Hepatic stellate cell (primary cell): Measurements from ENCODE around the gene ATRN.
"Not testable (repeated sequence)": the region's sequence is repeated elsewhere in the genome, so short reads cannot be mapped to it uniquely, and the experiment has no call there.

Experiments
- DNase-seq: peaks from one replicate; pipeline ENCODE4 v3.0.0; 2011; ENCODE audit warnings: low spot score

The ATRN gene

DNA sequence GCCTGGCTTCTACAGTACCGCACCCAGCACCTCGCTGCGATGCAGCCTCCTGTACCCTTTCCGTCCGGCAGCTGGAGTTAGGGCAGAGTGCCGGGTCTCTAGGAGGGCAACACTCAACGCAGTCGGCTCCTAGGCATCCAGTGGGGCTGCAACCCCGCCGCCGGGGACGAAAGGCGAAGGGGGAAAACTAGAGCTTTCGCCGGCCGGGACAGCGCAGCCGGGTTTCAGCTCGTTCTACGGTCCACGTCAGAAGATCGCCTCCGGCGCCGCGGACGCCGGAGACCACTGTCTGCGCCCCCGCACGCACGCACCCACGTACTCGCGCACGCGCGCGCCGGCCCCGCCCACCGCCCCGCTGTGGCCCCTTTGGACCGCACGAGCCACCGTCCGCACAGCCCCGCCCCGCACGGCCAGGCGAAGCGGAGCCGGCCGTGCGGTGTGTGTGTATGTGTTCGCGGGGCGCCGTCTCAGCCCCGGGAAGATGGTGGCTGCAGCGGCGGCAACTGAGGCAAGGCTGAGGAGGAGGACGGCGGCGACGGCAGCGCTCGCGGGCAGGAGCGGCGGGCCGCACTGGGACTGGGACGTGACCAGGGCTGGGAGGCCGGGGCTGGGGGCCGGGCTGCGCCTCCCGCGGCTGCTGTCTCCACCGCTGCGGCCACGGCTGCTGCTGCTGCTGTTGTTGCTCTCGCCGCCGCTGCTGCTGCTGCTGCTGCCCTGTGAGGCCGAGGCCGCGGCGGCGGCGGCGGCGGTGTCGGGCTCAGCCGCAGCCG, at the start of gene ATRN:
TSS of gene ATRN (plus strand) at position 392 of the 770 bp plus-strand sequence. CDS start at position 482, 90 bp downstream.
- DNase-seq = peak; percentile 92

DNA sequence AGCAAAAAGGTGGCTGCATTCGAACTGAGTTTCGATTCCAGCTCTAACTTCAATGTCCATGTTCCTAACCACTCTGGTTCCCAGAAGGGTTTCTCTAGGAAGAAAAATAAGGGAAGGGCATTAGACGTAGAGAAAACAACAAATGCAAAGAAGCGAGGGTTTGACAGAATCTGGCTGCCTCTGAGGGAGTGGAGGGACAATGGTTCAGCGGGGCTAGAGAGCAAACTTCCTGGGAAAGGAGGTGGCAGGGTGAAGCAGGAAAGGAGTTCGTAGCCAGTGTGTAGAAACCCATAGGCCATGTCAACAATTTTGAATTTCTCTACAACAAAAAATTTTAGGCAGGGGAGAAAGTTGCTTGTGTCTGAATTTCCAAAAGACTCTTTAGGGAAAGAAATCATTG, 48.8 kb upstream of the ATRN start:
- DNase-seq = no peak

DNA sequence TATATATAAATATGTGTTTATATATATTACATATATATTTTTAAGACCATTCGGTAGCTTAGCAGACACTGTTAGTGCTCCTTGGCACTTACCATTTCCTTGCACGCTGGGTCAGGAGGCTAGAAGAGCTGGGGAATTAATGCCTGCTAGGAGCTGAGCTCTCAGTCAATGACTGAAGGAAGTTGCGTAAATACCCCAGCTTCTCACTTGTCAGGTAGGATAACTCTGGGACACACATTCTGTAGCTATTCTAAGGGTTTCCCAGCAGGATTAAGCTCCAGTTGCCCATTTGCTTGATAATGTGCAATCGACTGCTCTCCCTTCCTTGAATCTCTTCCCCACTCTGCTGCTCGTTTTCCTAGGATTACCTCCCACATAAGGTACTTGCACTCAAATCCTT, 47.7 kb upstream of the ATRN start:
- DNase-seq = no peak

DNA sequence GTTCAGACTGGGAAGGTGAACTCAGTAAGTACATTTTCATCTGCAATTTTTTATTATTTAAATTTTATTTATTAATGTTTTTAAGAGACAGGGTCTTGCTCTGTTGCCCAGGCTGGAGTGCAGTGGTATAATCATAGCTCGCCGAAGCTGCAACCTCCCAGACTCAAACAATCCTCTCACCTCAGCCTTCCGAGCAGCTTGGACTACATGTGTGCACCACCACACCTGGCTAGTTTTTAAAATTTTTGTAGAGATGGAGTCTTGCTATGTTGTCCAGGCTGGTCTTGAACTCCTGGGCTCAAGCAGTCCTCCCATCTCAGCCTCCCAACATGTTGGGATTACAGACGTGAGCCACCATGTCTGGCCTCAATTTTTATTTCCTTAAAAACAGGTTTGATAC, 44.1 kb upstream of the ATRN start:
- not testable (repeated sequence) for DNase-seq

DNA sequence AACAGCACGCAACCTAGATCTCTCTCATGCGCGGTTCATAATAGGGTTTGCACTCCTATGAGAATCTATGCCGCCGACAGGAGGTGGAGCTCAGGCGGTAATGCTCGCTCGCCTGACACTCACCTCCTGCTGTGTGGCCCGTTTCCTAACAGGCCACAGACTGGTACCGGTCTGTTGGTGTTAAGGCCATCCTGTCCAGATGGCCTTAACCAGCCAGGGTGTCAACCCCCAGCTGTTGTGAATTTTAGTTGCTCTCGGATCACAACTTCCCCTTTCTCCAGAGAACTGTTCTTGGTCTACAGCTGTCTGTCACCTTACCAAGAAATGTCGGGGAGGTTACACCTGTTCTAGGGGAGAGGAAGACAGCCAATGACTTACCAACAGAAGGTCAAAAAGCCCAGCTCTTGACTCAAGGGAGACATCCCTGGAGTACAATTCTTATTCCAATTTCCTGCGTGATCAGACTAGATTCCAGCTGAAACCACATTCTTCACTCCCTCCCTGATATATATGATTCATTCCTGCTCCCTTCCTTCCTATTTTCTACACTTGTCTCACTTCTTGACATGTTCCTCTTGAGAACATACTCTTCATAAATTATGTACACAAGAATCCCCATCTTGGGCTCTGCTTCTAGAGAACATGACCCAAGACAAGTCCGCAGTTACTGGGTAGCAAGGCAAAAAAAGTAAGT, 40.3 kb upstream of the ATRN start:
- no peak for DNase-seq

DNA sequence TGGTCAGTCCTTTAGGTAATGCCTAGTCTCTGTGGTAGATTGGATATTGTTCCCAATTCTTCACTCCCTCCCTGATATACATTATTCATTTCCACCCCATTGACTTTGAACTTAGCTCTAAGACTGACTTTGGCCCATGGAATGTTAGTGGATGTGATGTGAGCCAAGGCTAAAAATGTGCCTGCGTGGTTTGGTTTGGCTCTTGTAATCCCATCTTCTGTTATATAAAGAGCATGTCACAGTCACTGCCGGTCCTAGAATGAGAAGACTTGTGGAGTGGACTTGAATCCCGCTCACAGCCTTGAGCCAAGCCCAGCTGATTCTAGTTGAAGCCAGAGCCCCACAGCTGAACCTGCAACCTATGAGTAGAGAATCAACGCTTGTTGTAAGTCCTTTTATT, 39.7 kb upstream of the ATRN start:
- peak; percentile 13 for DNase-seq

DNA sequence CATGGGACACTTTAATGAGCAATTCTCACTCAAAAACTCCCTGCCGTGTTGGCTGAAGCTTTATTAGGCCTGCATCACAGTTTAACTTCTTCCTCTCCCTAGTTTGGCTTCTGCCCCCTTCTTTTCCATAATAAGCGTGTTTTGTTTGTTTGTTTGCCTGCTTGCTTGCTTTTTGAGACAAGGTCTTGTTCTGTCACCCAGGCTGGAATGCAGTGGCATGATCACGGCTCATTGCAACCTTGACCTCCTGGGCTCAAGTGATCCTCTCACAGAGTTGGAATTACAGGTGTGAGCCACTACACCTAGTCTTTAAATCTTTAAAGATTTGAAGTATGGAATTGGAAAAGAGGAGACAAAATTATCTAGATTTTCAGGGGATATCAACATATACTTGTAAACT, 38.0 kb upstream of the ATRN start:
- DNase-seq = no peak

DNA sequence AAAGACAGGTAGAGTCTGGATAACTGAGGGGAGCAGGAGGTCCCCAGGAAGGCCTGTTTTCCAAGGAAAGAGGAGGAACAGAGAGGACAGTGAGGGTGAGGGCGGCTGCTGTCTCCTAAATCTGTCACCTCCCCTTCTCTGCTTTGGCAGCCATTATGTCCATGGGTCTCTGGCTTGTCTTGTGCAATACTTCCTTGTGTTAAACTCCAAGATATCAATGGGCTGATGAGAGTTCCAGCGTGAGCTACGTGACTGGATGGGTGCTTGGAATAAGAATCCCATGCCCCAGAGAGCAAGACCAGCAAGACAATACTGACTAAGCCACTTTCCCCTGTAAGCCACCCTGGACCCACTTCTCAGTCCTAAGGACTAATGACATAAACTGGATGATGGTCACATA, 37.1 kb upstream of the ATRN start:
- no peak for DNase-seq

DNA sequence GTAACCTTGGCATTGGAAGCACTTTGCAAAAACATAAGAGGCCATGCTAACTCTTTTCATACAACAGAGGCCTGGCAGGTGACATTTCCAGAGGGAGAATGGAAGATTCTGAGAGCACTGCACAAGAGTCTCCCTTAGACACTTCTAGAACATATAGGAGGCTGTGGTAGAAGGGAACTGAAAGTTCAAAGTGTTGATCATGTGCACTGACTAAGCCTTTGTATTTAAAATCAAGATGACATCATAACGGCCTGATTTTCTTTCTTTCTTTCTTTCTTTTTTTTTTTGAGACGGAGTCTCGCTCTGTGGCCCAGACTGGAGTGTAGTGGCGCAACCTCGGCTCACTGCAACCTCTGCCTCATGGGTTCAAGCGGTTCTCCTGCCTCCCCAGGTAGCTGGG, 36.6 kb upstream of the ATRN start:
- DNase-seq = no peak

DNA sequence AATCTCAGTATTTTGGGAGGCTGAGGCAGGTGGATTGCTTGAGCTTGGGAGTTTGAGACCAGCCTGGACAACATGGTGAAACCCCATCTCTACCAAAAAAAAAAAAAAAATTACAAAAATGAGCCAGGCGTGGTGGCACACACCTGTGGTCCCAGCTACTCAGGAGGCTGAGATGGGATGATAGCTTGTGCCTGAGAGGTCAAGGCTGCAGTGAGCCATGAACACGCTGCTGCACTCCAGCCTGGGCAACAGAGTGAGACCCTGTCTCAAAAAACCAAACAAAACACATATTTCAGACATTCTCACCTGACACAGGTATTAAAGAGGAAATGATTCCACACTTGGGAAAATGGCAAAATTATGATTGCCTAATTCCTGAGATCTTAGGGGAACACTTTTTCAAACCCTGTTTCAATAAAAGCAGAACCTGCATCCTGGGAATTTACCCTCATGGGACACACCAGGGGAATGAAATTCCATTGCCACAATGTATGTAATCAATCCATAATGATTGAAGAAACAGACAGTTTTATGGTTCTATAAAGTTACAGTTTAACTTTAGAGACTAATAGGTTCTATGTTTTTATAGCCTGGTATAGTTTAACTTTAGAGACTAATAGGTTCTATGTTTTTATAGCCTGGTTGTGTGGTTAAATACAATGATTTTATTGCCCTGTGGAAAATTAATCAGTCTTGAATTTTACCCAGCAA, 33.8 kb upstream of the ATRN start:
- DNase-seq = no peak

DNA sequence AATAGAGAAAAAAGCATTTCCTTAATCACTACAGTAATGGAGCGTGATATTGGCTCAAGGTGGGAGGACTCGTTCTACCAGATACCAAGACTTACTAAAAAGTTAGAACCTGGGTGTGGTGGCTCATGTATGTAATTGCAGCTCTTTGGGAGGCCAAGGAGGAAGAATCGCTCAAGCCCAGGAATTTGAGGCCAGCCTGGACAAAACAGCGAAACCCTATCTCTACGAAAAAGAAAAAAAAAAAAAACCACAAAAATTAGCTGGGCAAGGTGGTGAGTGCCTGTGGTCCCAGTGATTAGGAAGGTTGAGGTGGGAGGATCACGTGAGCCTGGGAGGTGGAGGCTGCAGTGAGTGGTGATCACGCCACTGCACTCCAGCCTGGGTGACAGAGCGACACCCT, 24.0 kb upstream of the ATRN start:
- DNase-seq = no peak

DNA sequence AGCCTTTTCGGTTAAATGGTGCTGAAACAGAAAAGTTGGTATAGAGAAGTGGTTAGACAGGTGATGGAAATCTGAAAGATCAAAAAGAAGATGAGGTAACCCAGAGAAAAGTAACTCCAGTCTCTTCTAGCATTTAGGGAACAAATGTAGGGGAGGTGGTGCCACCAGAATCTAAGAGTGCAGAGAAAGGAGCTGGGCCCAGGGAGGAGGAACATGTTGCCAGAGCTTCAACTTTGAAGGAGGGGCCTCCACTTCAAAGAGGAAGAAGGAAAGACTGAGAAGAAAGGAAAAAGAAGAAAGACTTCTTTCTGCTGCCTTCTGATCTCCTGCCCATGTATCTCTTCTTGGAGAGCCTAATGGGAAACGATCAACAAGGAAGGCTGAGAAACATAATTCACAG, 23.5 kb upstream of the ATRN start:
- no peak for DNase-seq

DNA sequence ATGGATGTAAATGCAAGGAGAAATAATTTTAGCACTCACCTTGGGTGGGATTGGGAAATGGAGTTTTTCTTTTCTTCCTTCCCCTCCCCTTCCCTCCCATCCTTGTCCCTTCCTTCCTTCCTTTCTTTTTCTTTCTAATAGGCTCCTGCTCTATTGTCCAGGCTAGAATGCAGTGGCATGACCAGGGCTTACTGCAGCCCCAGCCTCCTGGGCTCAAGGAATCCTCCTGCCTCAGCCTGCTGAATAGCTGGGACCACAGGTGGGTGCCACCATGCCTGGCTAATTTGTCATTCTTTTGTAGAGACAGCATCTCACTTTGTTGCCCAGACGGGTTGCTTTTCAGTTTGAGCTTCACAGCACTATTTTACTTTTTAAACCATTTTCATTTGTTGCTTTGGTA, 21.5 kb upstream of the ATRN start:
- no peak for DNase-seq

DNA sequence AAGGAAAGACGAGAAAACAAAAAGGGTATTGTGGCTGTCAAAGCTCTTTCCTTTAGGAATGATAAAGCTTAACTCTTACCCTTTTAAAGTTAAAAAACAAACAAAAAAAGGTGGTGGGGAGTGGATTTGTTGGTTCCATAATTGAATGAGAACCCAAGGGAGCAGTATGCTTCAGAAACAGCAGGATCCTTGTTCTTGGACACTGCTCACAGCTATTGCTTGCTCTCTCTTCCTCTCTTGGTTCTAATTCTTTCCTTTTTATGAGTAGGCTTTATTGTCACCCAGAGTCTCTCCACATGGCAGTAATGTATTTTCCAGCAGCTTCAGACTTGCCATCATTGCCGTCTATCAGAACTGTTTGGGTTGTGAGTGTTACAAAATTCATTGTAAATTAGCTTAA, 18.7 kb upstream of the ATRN start:
- DNase-seq = no peak

DNA sequence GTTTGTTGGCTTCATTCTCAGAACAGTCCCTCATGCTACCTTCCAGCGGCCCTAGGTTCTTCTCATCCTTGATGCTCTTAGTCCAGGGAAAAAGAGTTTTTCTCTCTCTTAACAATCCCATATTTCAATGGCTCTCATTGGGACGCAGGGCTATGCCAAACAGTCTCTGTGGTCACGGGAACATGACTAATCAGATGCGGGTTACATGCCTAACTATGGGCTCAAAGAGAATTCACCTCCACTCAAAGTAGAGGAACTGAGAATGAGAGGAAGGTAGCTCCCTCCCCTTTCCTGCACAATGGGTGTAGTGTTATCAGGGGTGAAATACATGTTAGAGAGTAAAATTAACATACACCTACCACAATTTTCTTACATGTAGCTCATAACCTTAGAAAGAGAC, 18.1 kb upstream of the ATRN start:
- no peak for DNase-seq

DNA sequence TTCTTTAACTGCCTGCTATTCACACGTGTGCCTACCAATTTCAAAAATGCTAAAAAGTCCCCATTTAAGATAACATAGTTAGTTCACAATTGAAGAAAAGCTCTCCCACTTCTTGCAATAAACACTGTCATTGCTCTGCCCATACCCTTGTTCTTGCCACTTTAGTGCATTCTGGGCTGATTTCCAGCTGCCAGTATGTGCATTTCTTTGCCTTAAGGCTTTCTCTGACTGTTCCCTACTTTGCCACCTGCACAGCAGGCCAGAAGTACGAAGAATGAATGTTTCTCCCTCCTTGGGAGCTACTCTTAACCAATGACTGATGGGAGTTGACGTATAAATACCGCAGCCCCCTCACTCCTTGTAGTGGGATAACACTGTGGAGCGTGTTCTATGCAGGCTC, 16.0 kb upstream of the ATRN start:
- DNase-seq = no peak

DNA sequence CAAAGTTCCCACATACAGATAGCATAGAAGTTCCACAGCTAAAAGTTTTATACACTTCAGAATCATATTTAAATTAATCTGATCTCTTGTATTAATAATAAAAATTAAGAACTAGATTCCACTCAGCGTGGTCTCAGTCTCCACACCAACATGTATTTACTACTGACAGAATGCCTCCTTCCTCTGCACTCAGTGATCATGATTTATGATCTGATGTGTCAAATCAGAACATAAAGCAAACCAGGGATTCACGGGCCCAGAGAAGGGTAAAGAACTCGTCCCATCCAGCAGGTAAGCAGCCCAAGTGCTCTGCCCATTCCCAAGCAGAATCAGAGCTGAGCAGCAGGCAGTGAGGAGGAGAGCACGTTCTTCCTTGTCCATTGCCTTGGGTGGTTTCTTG, 14.2 kb upstream of the ATRN start:
- DNase-seq = no peak

DNA sequence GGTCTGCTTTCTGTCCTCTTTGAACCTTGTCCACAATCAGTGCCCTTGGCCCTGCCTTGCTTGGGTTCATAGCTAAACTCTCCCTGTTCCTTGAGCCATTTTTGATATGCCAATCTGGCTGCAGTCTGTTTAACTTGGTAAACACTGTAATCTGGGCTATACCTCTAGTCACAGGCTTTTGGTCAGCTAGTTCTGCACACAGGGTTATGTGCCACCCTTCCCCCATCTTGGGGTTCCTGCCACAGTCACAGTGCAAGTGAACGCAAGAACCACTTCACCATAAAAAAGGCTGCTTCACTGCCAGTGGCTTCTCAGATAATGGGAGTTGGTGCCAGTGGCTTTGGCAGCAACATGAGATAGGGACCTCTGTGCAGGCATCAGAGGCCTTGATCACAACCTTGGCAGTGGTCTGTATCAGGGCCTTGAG, 10.9 kb upstream of the ATRN start:
- no peak for DNase-seq

DNA sequence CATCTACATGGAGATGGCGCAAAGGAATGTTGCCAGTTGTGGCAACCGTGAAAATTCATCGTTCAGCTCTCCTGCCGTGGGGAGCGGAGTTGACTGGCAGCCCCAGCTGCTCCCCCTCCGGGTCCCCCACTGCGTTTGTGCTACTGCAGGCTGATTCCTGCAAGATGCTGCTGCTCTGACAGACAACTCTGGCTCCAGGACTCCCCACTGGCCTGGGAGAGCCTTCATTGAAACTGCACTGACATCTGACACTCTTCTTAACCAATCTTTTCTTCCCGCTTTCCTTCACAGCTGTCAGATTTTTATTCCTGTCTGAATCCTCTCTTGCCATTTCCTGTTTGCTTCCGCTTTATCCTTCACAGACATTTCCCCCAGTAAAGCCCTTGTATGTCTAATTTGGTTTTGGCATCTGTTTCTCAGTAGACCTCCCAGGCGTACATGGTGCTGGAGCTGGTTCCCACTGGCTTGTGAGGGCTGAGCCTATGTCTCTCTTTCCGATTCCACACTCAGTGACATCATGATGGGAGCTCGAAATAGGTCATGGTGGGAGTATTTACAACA, 9.5 kb upstream of the ATRN start:
- no peak for DNase-seq

DNA sequence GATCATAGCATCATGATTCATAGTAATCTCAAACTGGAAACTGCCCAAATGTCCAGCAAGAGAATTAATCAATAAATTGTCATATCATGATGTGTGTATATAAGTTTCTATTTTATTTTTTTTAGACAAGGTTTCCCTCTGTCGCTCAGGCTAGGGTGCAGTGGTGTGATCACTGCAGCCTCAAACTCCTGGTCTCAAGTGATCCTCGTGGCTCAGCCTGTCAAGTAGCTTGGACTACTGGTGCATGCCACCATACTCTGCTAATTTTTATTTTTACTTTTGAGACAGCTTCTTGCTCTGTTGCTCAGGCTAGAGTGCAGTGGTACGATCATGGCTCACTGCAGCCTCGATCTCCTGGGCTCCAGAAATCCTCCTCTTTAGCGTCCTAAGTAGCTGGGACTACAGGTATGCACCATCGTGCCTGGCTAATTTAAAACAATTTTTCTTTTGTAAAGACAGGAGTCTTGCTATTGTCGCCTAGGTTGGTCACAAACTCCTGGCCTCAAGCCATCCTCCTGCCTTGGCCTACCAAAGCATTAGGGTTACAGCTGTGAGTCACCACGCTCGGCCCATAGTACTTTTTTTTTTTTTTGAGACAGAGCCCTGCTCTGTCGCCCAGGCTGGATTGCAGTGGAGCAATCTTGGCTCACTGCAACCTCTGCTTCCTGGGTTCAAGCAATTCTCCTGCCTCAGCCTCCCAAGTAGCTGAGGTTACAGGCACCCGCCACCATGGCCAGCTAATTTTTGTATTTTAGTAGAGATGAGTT, 8.7 kb upstream of the ATRN start:
- DNase-seq = no peak

DNA sequence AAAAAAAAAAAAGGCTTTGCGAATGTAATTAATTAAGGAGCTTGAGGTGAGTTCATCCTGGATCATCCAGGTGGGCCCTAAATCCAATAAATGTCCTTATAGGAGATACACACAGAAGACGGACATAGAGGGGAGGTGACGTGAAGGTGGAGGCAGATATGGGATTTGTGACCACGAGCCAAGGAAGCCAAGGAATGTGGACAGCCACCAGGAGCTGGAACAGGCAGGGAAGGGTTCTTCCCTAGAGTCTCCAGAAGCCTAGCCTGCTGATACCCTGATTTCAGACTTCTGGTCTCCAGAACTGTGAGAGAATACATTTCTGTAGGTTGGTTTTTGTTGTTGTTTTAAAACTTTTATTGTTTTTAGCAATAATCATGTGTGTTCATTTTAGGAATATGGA, 6.7 kb upstream of the ATRN start:
- no peak for DNase-seq

DNA sequence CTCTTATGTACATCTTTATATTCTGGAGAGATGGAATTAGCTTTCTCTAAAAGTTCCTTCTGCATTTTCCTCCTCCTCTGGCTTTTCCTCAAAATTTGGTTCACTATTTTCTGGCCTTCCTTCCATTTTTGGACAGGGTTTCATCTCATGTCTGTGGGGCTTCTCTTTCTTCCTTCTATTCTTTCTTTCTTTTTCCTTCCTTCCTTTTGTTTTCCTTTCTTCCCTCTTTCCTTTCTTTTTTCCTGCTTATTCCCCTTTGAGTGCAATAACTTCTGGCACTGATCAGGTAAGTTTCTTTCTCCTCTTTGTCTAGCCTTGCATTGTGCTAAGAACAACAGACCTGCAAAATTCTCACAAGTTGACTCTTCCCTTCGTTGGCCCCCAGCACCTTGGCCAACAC, 5.5 kb upstream of the ATRN start:
- no peak for DNase-seq
